ENCODE measurements around the gene ACER2.
"Not testable (repeated sequence)": the region's sequence is repeated elsewhere in the genome, so short reads cannot be mapped to it uniquely, and the experiment has no call there.

DNA sequence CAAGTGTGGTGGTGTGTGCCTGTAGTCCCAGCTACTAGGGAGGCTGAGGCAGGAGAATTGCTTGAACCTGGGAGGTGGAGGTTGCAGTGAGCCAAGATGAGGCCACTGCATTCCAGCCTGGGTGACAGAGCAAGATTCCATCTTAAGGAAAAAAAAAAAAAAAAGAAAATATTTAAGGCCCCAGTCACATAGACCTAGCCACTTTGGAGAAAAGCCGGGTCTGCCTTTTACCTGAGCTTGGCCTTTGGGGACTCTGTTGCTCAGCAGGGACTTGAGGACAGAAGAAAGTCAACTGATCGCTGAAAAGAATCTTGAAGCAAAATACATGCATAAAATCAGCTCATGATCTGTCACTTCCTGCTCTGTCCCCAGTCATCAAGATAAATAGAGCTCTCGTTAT, 4.6 kb downstream of the ACER2 start:
- TF ChIP-seq SUZ12 (IDR thresholded peaks at IDR 0.05; ENCODE audit: extremely low read depth, insufficient read depth, insufficient read length); ZNF274 (IDR thresholded peaks at IDR 0.05; ENCODE audit: low read depth, low read length); YY1 (IDR thresholded peaks at IDR 0.05; ENCODE audit: insufficient read depth, insufficient read length): not testable (repeated sequence)

Measured in NT2/D1 (cell line).